ENCODE results near the gene IQCF6. TPM values are rescaled to one million over a fixed set of nuclear protein-coding genes. Genes with fewer than 3 reads are reported as not detected.

Gene IQCF6
- total RNA-seq, 1 donor from 2014 or later = not detected

DNA sequence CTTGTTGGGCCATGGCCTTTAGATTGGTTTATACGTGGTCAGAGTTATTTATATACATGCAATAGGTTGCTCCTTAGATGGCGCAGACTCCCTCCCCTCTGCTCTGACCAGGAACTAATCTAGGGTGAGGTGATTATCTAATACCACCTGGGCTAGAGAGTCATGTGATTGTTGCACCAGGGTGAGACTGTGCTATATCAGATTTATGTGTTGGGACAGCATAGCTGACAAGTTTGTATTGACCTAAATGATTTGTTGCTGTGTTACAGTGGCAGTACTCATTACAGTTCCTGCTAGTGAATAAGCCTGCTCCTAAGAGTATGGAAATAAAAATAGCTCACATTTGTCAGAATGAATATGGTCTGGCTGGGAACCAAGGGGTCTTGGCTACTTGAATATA is 7.2 kb upstream of the IQCF6 start:
- H3K4me1 ChIP-seq (ENCODE audit: insufficient read depth, low read length) = no peaks in the 10 kb centered on the region
- H3K4me3 ChIP-seq (ENCODE audit: insufficient read depth, low read depth, low read length) = no peak overlapping the region
- DNase-seq (ENCODE audit: low read depth) = no peak
- H3K9me3 Mint-ChIP-seq (ENCODE audit: unreplicated experiment) = peaks cover 4% of the 10 kb centered on the region
- no peaks in the 10 kb centered on the region for H3K27me3 ChIP-seq (ENCODE audit: insufficient read depth, low read length)
- H3K27ac Mint-ChIP-seq (ENCODE audit: unreplicated experiment) = no peak overlapping the region
- no peaks in the 10 kb centered on the region for H3K9me3 ChIP-seq (ENCODE audit: insufficient read depth, low read depth, low read length)
- H3K79me2 ChIP-seq (ENCODE audit: insufficient read depth, low read length) = no peaks in the 10 kb centered on the region
- TF ChIP-seq, protein P1, sequence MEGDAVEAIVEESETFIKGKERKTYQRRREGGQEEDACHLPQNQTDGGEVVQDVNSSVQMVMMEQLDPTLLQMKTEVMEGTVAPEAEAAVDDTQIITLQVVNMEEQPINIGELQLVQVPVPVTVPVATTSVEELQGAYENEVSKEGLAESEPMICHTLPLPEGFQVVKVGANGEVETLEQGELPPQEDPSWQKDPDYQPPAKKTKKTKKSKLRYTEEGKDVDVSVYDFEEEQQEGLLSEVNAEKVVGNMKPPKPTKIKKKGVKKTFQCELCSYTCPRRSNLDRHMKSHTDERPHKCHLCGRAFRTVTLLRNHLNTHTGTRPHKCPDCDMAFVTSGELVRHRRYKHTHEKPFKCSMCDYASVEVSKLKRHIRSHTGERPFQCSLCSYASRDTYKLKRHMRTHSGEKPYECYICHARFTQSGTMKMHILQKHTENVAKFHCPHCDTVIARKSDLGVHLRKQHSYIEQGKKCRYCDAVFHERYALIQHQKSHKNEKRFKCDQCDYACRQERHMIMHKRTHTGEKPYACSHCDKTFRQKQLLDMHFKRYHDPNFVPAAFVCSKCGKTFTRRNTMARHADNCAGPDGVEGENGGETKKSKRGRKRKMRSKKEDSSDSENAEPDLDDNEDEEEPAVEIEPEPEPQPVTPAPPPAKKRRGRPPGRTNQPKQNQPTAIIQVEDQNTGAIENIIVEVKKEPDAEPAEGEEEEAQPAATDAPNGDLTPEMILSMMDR (IDR thresholded peaks at IDR 0.05; ENCODE audit: insufficient read depth, low read depth, low read length) = no peak
- no peak for TF ChIP-seq EZH2 (IDR thresholded peaks at IDR 0.05; ENCODE audit: insufficient read depth, low read length)
- H3K36me3 ChIP-seq (ENCODE audit: insufficient read depth, low read length) = no peaks in the 10 kb centered on the region
- H3K4me2 ChIP-seq (ENCODE audit: low read length) = no peak overlapping the region
- no peak overlapping the region for H3K9ac ChIP-seq (ENCODE audit: low read length)
- H4K20me1 ChIP-seq (ENCODE audit: insufficient read depth, low read length) = no peaks in the 10 kb centered on the region
- H2AFZ ChIP-seq (ENCODE audit: low read depth, low read length) = no peak overlapping the region
- H3K27ac ChIP-seq (ENCODE audit: low read depth, low read length) = no peak overlapping the region
- no peaks in the 10 kb centered on the region for H3K27me3 Mint-ChIP-seq (ENCODE audit: low read depth, unreplicated experiment)
- no peaks in the 10 kb centered on the region for H3K36me3 Mint-ChIP-seq (ENCODE audit: low read depth, unreplicated experiment)
- FAIRE-seq = no peak
- no peak overlapping the region for H3K4me3 Mint-ChIP-seq (ENCODE audit: unreplicated experiment)
- H3K4me1 Mint-ChIP-seq (ENCODE audit: low read depth, unreplicated experiment) = no peaks in the 10 kb centered on the region

DNA sequence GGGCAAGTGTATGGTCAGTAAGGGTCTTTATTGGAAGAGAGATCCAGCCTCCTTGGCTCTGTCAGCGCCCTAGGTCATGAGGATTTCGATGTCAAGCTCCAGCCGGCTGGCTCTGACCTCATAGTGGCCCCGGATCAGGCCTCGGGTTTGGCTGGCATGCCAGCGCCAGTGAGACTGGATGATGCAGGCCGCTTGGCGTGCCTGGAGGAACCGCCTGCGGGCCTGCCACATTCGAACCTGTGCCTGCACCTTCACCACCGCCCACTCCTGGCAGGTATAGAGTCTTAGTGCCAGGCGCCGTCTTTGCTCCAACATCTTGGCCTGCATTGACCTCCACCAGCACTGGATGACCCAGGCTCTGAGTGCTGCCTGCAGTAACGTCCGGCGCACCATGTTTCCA is 483 bp downstream of the IQCF6 start:
- H3K27ac Mint-ChIP-seq (ENCODE audit: unreplicated experiment) = no peak overlapping the region
- no peak overlapping the region for H3K4me3 Mint-ChIP-seq (ENCODE audit: unreplicated experiment)
- Histone ChIP-seq H3K4me3 (ENCODE audit: insufficient read depth, low read depth, low read length) (no peak overlapping the region), H3K4me2 (ENCODE audit: low read length) (no peak overlapping the region), H3K27ac (ENCODE audit: low read depth, low read length) (no peak overlapping the region), H3K79me2 (ENCODE audit: insufficient read depth, low read length) (no peaks in the 10 kb centered on the region), H2AFZ (ENCODE audit: low read depth, low read length) (no peak overlapping the region), H3K9ac (ENCODE audit: low read length) (no peak overlapping the region), H3K36me3 (ENCODE audit: insufficient read depth, low read length) (no peaks in the 10 kb centered on the region), H3K4me1 (ENCODE audit: insufficient read depth, low read length) (no peaks in the 10 kb centered on the region), H3K27me3 (ENCODE audit: insufficient read depth, low read length) (peaks cover 3% of the 10 kb centered on the region), H4K20me1 (ENCODE audit: insufficient read depth, low read length) (no peaks in the 10 kb centered on the region), H3K9me3 (ENCODE audit: insufficient read depth, low read depth, low read length) (no peaks in the 10 kb centered on the region)
- H3K27me3 Mint-ChIP-seq (ENCODE audit: low read depth, unreplicated experiment) = peaks cover 8% of the 10 kb centered on the region
- H3K4me1 Mint-ChIP-seq (ENCODE audit: low read depth, unreplicated experiment) = no peaks in the 10 kb centered on the region
- TF ChIP-seq, protein P1 (IDR thresholded peaks at IDR 0.05; ENCODE audit: insufficient read depth, low read depth, low read length) = no peak
- TF ChIP-seq EZH2 (IDR thresholded peaks at IDR 0.05; ENCODE audit: insufficient read depth, low read length) = no peak
- no peaks in the 10 kb centered on the region for H3K36me3 Mint-ChIP-seq (ENCODE audit: low read depth, unreplicated experiment)
- FAIRE-seq (no peak), DNase-seq (ENCODE audit: low read depth) (no peak)
- H3K9me3 Mint-ChIP-seq (ENCODE audit: unreplicated experiment) = peaks cover 2% of the 10 kb centered on the region

DNA sequence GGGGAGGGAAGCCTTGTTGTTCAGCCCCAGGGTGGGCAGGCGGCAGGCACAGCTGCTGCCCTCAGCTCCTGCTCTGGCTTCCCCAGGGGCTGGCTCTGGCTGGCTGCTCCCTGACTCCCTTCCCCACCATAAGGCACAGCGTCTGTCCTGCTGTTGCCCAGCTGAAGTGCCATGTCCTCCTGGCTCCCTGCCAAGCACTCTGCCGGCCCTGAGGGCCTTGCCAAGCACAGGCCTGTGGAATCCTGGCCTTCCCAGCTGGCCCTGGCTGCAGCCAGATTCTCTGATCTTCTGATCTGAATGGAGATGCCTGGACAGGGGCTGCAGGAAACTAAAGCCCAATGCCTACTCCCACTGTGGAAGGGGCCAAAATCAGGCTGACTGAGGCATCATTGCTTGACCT is 1.1 kb downstream of the IQCF6 start:
- Mint-ChIP-seq H3K4me1 (ENCODE audit: low read depth, unreplicated experiment) (no peaks in the 10 kb centered on the region), H3K9me3 (ENCODE audit: unreplicated experiment) (peaks cover 2% of the 10 kb centered on the region), H3K36me3 (ENCODE audit: low read depth, unreplicated experiment) (no peaks in the 10 kb centered on the region), H3K27me3 (ENCODE audit: low read depth, unreplicated experiment) (peaks cover 12% of the 10 kb centered on the region), H3K4me3 (ENCODE audit: unreplicated experiment) (no peak overlapping the region), H3K27ac (ENCODE audit: unreplicated experiment) (no peak overlapping the region)
- no peak overlapping the region for H3K9ac ChIP-seq (ENCODE audit: low read length)
- no peak overlapping the region for H3K27ac ChIP-seq (ENCODE audit: low read depth, low read length)
- no peaks in the 10 kb centered on the region for H3K9me3 ChIP-seq (ENCODE audit: insufficient read depth, low read depth, low read length)
- H3K27me3 ChIP-seq (ENCODE audit: insufficient read depth, low read length) = peaks cover 5% of the 10 kb centered on the region
- no peak for FAIRE-seq
- H3K36me3 ChIP-seq (ENCODE audit: insufficient read depth, low read length) = no peaks in the 10 kb centered on the region
- H3K4me2 ChIP-seq (ENCODE audit: low read length) = no peak overlapping the region
- no peaks in the 10 kb centered on the region for H3K79me2 ChIP-seq (ENCODE audit: insufficient read depth, low read length)
- no peaks in the 10 kb centered on the region for H3K4me1 ChIP-seq (ENCODE audit: insufficient read depth, low read length)
- TF ChIP-seq, protein P1 (IDR thresholded peaks at IDR 0.05; ENCODE audit: insufficient read depth, low read depth, low read length) = no peak
- TF ChIP-seq EZH2 (IDR thresholded peaks at IDR 0.05; ENCODE audit: insufficient read depth, low read length) = no peak
- no peak overlapping the region for H3K4me3 ChIP-seq (ENCODE audit: insufficient read depth, low read depth, low read length)
- no peak for DNase-seq (ENCODE audit: low read depth)
- H2AFZ ChIP-seq (ENCODE audit: low read depth, low read length) = no peak overlapping the region
- H4K20me1 ChIP-seq (ENCODE audit: insufficient read depth, low read length) = no peaks in the 10 kb centered on the region
